ENCODE results near the gene NEMP2.

GRCh38 chr2:190569994-190570755 is 35.7 kb upstream of the NEMP2 start:
- TF ChIP-seq CEBPB (IDR thresholded peaks at IDR 0.05; ENCODE audit: low read depth, low read length) (no peak), CTCF (conservative IDR thresholded peaks at IDR 0.05; ENCODE audit: low read depth, low read length) (no peak), SMC3 (IDR thresholded peaks at IDR 0.05; ENCODE audit: low read depth, low read length) (no peak), POLR2A (IDR thresholded peaks at IDR 0.05; ENCODE audit: low read depth, low read length) (no peak), MAZ (IDR thresholded peaks at IDR 0.05; ENCODE audit: borderline replicate concordance, low read depth, low read length) (no peak)
